Measurements from ENCODE around the gene ARF4. TPM values are rescaled to one million over a fixed set of nuclear protein-coding genes. Genes with fewer than 3 reads are reported as not detected.
"Not testable (repeated sequence)": the region's sequence is repeated elsewhere in the genome, so short reads cannot be mapped to it uniquely, and the experiment has no call there.

Gene ARF4
- total RNA-seq, 1 experiment from 2014 or later = 275 TPM

DNA sequence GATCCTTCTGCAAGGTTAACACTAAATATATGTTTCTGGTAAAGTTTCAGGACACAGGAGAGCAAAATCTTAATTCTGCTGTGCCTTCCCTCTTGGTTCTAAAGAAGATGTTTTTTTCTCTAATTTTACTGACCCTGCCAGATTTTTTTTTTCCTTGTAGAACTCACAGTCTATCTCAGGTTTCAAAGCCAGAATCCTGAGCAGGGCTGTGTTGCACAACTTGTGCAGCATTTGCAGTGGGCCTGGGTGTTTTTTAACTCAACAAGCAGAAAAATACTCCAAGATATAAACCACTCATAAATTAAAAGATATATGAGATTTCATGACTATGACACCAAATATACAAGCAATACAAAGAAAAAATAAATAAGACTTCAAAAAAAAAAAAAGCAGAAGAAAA is 40.2 kb upstream of the ARF4 start:
- no peaks in the 10 kb centered on the region for H3K27me3 Mint-ChIP-seq (ENCODE audit: insufficient read depth, unreplicated experiment)
- TF ChIP-seq, protein P1, sequence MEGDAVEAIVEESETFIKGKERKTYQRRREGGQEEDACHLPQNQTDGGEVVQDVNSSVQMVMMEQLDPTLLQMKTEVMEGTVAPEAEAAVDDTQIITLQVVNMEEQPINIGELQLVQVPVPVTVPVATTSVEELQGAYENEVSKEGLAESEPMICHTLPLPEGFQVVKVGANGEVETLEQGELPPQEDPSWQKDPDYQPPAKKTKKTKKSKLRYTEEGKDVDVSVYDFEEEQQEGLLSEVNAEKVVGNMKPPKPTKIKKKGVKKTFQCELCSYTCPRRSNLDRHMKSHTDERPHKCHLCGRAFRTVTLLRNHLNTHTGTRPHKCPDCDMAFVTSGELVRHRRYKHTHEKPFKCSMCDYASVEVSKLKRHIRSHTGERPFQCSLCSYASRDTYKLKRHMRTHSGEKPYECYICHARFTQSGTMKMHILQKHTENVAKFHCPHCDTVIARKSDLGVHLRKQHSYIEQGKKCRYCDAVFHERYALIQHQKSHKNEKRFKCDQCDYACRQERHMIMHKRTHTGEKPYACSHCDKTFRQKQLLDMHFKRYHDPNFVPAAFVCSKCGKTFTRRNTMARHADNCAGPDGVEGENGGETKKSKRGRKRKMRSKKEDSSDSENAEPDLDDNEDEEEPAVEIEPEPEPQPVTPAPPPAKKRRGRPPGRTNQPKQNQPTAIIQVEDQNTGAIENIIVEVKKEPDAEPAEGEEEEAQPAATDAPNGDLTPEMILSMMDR (IDR thresholded peaks at IDR 0.05; ENCODE audit: unreplicated experiment) = no peak
- H3K4me3 Mint-ChIP-seq (ENCODE audit: unreplicated experiment) = no peak overlapping the region
- BruUV-seq (replicated peaks) = no TSS peak
- H3K4me1 Mint-ChIP-seq (ENCODE audit: insufficient read depth, unreplicated experiment) = no peaks in the 10 kb centered on the region
- intact Hi-C loops (cut with micrococcal nuclease) = no loop called here
- CTCF ChIA-PET = no interaction called here
- peaks cover 72% of the 10 kb centered on the region for H3K36me3 Mint-ChIP-seq (ENCODE audit: insufficient read depth, unreplicated experiment)
- no peak for DNase-seq (ENCODE audit: unreplicated experiment)
- POLR2A ChIA-PET = no interaction called here
- H3K27ac Mint-ChIP-seq (ENCODE audit: low read depth, unreplicated experiment) = no peak overlapping the region
- no peaks in the 10 kb centered on the region for H3K9me3 Mint-ChIP-seq (ENCODE audit: unreplicated experiment)

DNA sequence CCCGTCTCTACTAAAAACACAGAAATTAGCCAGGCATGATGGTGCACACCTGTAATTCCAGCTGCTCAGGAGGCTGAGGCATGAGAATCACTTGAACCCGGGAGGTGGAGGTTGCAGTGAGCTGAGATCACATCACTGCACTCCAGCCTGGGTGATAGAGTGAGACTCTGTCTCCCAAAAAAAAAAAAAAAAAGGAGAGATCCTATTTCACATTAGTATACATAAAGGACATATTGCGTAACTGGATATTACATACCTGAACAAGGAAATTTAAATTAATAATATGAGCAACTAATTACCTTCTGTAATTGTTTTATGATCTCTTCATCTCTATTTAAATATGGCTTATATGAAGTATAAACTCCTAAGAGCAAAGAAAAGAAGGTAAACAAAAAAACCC is 37.1 kb upstream of the ARF4 start:
- BruUV-seq (replicated peaks); H3K9me3 Mint-ChIP-seq (ENCODE audit: unreplicated experiment); DNase-seq (ENCODE audit: unreplicated experiment); H3K4me3 Mint-ChIP-seq (ENCODE audit: unreplicated experiment); POLR2A ChIA-PET; H3K27ac Mint-ChIP-seq (ENCODE audit: low read depth, unreplicated experiment); H3K27me3 Mint-ChIP-seq (ENCODE audit: insufficient read depth, unreplicated experiment); CTCF ChIA-PET; intact Hi-C loops (cut with micrococcal nuclease); H3K4me1 Mint-ChIP-seq (ENCODE audit: insufficient read depth, unreplicated experiment): not testable (repeated sequence)
- H3K36me3 Mint-ChIP-seq (ENCODE audit: insufficient read depth, unreplicated experiment) = peaks cover 89% of the 10 kb centered on the region

DNA sequence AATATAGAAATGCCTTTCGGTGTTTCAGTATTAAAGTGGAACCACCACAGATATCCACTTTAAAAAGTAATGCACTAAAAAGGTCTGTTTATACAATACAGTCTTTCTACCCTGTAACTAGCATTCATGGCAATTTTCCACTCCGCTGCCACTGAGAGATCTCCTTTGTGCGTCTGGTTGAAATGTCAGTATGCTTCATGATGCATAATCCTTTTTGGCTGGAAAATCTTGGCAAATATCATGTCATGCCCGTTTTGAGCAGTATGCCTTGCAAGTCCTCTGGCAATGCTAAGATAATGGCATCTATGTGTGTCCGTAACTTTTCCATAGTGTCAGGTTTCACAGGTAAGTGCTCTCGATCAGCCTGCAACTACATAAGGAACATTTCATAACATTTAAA is 30.8 kb upstream of the ARF4 start:
- no TSS peak for BruUV-seq (replicated peaks)
- DNase-seq (ENCODE audit: unreplicated experiment) = no peak
- intact Hi-C loops (cut with micrococcal nuclease) = no loop called here
- Mint-ChIP-seq H3K27ac (ENCODE audit: low read depth, unreplicated experiment) (no peak overlapping the region), H3K27me3 (ENCODE audit: insufficient read depth, unreplicated experiment) (no peaks in the 10 kb centered on the region), H3K4me1 (ENCODE audit: insufficient read depth, unreplicated experiment) (no peaks in the 10 kb centered on the region), H3K9me3 (ENCODE audit: unreplicated experiment) (no peaks in the 10 kb centered on the region), H3K4me3 (ENCODE audit: unreplicated experiment) (no peak overlapping the region), H3K36me3 (ENCODE audit: insufficient read depth, unreplicated experiment) (peaks cover 90% of the 10 kb centered on the region)
- POLR2A ChIA-PET = interaction anchor here (1.7 to 3.5 kb wide), 2 partner anchors 17 to 31 kb away, joined by 6 to 8 read pairs; partner anchors contain the start of gene ARF4
- CTCF ChIA-PET = no interaction called here
- TF ChIP-seq, protein P1 (IDR thresholded peaks at IDR 0.05; ENCODE audit: unreplicated experiment) = no peak

DNA sequence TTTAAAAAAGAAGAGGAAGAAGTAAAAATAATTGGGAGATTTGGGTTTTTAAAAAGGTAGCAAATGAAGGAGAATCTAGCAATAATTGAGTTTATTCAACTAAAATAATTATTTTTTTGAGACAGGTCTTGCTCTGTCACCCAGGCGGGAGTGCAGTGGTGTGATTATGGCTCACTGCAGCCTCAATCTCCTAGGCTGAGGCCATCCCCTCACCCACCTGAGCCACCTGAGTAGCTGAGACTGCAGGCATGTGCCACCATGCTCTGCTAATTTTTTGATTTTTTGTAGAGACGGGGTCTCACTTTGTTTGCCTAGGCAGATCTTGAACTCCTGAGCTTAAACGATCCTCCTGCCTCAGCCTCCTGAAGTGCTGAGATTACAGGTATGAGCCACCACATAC is 27.7 kb upstream of the ARF4 start:
- Mint-ChIP-seq H3K4me3 (ENCODE audit: unreplicated experiment) (no peak overlapping the region), H3K4me1 (ENCODE audit: insufficient read depth, unreplicated experiment) (no peaks in the 10 kb centered on the region), H3K27ac (ENCODE audit: low read depth, unreplicated experiment) (no peak overlapping the region), H3K36me3 (ENCODE audit: insufficient read depth, unreplicated experiment) (peaks cover 83% of the 10 kb centered on the region), H3K9me3 (ENCODE audit: unreplicated experiment) (no peaks in the 10 kb centered on the region), H3K27me3 (ENCODE audit: insufficient read depth, unreplicated experiment) (no peaks in the 10 kb centered on the region)
- BruUV-seq (replicated peaks) = no TSS peak
- TF ChIP-seq, protein P1 (IDR thresholded peaks at IDR 0.05; ENCODE audit: unreplicated experiment) = no peak
- CTCF ChIA-PET = no interaction called here
- POLR2A ChIA-PET = no interaction called here
- intact Hi-C loops (cut with micrococcal nuclease) = no loop called here
- no peak for DNase-seq (ENCODE audit: unreplicated experiment)

DNA sequence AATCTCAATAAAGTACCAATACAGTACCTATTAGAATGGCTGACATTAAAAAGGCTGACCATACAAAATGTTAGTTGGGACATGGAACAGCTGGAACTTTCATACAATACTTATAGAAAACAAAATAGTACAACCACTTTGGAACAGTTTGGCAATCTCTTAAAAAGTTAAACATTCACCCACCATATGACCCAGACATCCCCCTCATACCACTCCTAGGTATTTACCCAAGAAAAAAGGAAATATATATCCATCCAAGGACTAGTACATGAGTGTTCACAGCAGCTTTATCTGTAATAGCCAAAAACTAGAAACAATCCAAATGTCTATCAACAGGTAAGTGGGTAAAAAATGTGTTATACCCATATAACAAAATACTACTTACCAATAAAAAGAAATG is 25.2 kb upstream of the ARF4 start:
- Mint-ChIP-seq H3K27ac (ENCODE audit: low read depth, unreplicated experiment) (no peak overlapping the region), H3K4me3 (ENCODE audit: unreplicated experiment) (no peak overlapping the region), H3K36me3 (ENCODE audit: insufficient read depth, unreplicated experiment) (peaks cover 66% of the 10 kb centered on the region), H3K4me1 (ENCODE audit: insufficient read depth, unreplicated experiment) (no peaks in the 10 kb centered on the region), H3K27me3 (ENCODE audit: insufficient read depth, unreplicated experiment) (no peaks in the 10 kb centered on the region), H3K9me3 (ENCODE audit: unreplicated experiment) (no peaks in the 10 kb centered on the region)
- CTCF ChIA-PET = no interaction called here
- POLR2A ChIA-PET = no interaction called here
- intact Hi-C loops (cut with micrococcal nuclease) = no loop called here
- DNase-seq (ENCODE audit: unreplicated experiment) = no peak
- BruUV-seq (replicated peaks) = no TSS peak
- TF ChIP-seq, protein P1 (IDR thresholded peaks at IDR 0.05; ENCODE audit: unreplicated experiment) = no peak

Measured in MCF 10A (cell line).